NCI-H2171 treated with DMSO at 0.1 percent for 48 hours (cell line): ENCODE data around the gene ANXA4.
"Not testable (repeated sequence)": the region's sequence is repeated elsewhere in the genome, so short reads cannot be mapped to it uniquely, and the experiment has no call there.

Source experiments
- DNase-seq: peaks from one replicate; lab custom pipeline; 2025; lab: John Stamatoyannopoulos, UW

Gene ANXA4

GRCh38 chr2:69779258-69780001, 37.5 kb downstream of the ANXA4 start:
- DNase-seq, result peak; percentile 94

- no peak for DNase-seq
These were observed 39.0 kb downstream of the ANXA4 start for GRCh38 chr2:69780921-69781320.

- DNase-seq, result peak; percentile 81
These were observed 39.7 kb downstream of the ANXA4 start for GRCh38 chr2:69781321-69782248.

- DNase-seq, result no peak
These were observed 42.3 kb downstream of the ANXA4 start for GRCh38 chr2:69784228-69784627.

- no peak for DNase-seq
These were observed 43.4 kb downstream of the ANXA4 start for GRCh38 chr2:69785358-69785757.

- no peak for DNase-seq
These were observed 44.2 kb downstream of the ANXA4 start for GRCh38 chr2:69786052-69786560.

- no peak for DNase-seq
These were observed 47.3 kb downstream of the ANXA4 start for GRCh38 chr2:69789175-69789721.

- no peak for DNase-seq
These were observed 48.1 kb downstream of the ANXA4 start for GRCh38 chr2:69789772-69790600.

GRCh38 chr2:69790601-69790959, 48.6 kb downstream of the ANXA4 start:
- no peak for DNase-seq

- no peak for DNase-seq
These were observed 49.1 kb downstream of the ANXA4 start for GRCh38 chr2:69791045-69791444.

GRCh38 chr2:69796174-69796573, 54.2 kb downstream of the ANXA4 start:
- no peak for DNase-seq

GRCh38 chr2:69797235-69797634, 55.3 kb downstream of the ANXA4 start:
- DNase-seq, result no peak

- no peak for DNase-seq
These were observed 55.9 kb downstream of the ANXA4 start for GRCh38 chr2:69797836-69798289.

- no peak for DNase-seq
These were observed 56.5 kb downstream of the ANXA4 start for GRCh38 chr2:69798290-69798908.

GRCh38 chr2:69798909-69799526, 57.1 kb downstream of the ANXA4 start:
- DNase-seq, result no peak

- no peak for DNase-seq
These were observed 59.9 kb downstream of the ANXA4 start for GRCh38 chr2:69801745-69802290.

- not testable (repeated sequence) for DNase-seq
These were observed 60.9 kb downstream of the ANXA4 start for GRCh38 chr2:69802781-69803367.

- DNase-seq, result no peak
These were observed 62.5 kb downstream of the ANXA4 start for GRCh38 chr2:69804416-69804815.

- DNase-seq, result no peak
These were observed 64.0 kb downstream of the ANXA4 start for GRCh38 chr2:69805887-69806286.
